Gastroesophageal sphincter (tissue), 4 donors: Measurements from ENCODE around the gene DZANK1. TPM values are rescaled to one million over a fixed set of nuclear protein-coding genes. Genes with fewer than 3 reads are reported as not detected.
"Not testable (repeated sequence)": the region's sequence is repeated elsewhere in the genome, so short reads cannot be mapped to it uniquely, and the experiment has no call there.

Experiments used
- ATAC-seq: fragments of 150-250 bp; one replicate; pipeline ENCODE4 v1.9.1; 2016; ENCODE audit warnings: mild to moderate bottlenecking, moderate library complexity
- H3K27ac ChIP-seq, 4 donors: fragments of 200-600 bp; sonication (generic) in 3 of 4; 1 replicate in 3 of 4; 2 replicates in 1 of 4; pipeline ENCODE4 v1.5.1; 2016 to 2019
- H3K27me3 ChIP-seq: fragments of 200-600 bp; sonication (generic); one replicate; pipeline ENCODE4 v1.5.1; 2019
- H3K36me3 ChIP-seq, 2 donors: fragments of 200-600 bp; sonication (generic); one replicate each; pipeline ENCODE4 v1.5.1; 2019; ENCODE audit warnings: control low read depth in 1 of 2
- H3K4me1 ChIP-seq, 3 donors: fragments of 200-600 bp; sonication (generic); 1 replicate in 2 of 3; 2 replicates in 1 of 3; pipeline ENCODE4 v1.5.1; 2016 to 2019; ENCODE audit warnings: control low read depth in 2 of 3
- H3K4me3 ChIP-seq, 2 donors: fragments of 200-600 bp; sonication (generic); one replicate each; pipeline ENCODE4 v1.5.1; 2019; ENCODE audit warnings: mild to moderate bottlenecking in 1 of 2, moderate library complexity in 1 of 2
- H3K9me3 ChIP-seq, 3 donors: fragments of 200-600 bp; sonication (generic); one replicate each; pipeline ENCODE4 v1.5.1; 2017 to 2019; ENCODE audit warnings: control low read depth in 2 of 3
- CTCF ChIP-seq, 4 experiments: fragments of 200-600 bp in 2 of 4; fragments of 450-650 bp in 2 of 4; sonication (generic) in 1 of 4; IDR thresholded peaks; one replicate each; pipeline ENCODE4 v1.5.1; 2017 to 2019; ENCODE audit warnings: antibody characterized with exemption in 4 of 4, mild to moderate bottlenecking in 2 of 4, moderate library complexity in 2 of 4
- EP300 ChIP-seq: sonication (generic); formaldehyde crosslinking; IDR thresholded peaks from one replicate; pipeline ENCODE4 v1.6.1; 2017; ENCODE audit warnings: antibody characterized with exemption, mild to moderate bottlenecking
- POLR2A ChIP-seq, 2 donors: fragments of 450-650 bp; IDR thresholded peaks; one replicate each; pipeline ENCODE4 v1.6.1; 2017; ENCODE audit warnings: antibody characterized with exemption in 2 of 2, mild to moderate bottlenecking in 2 of 2, moderate library complexity in 1 of 2
- POLR2AphosphoS5 ChIP-seq: sonication (generic); formaldehyde crosslinking; IDR thresholded peaks from one replicate; pipeline ENCODE4 v1.6.1; 2017; ENCODE audit warnings: antibody characterized with exemption
- WGBS, 2 donors: methylation state at CpG; one replicate each; pipeline ENCODE4 v1.1.5; 2018; ENCODE audit warnings: low coverage in 1 of 2; 5-methylcytosine and 5-hydroxymethylcytosine counted together
- total RNA-seq, 4 donors: library from RNA; depleted of rRNA; stranded (reverse); fragments of >200 nt; gene quantifications; one replicate each; pipeline ENCODE4 v1.1.0, GENCODE V29; 2016

The DZANK1 gene
- total RNA-seq, 4 donors from 2014 or later: 1.4 to 2.3 (median 2.0) TPM

GRCh38 chr20:18400460-18400859 lies 66.4 kb downstream of the DZANK1 start:
- Histone ChIP-seq H3K9me3 (peaks cover 0 to 13% (median 0%) of the 10 kb centered on the region in 3 donors), H3K27ac (no peak overlapping the region), H3K4me3 (no peak overlapping the region), H3K4me1 (no peaks in the 10 kb centered on the region), H3K36me3 (peaks cover 0 to 31% of the 10 kb centered on the region in 2 donors), H3K27me3 (no peaks in the 10 kb centered on the region)
- no peak for ATAC-seq
- 100% methylated on average over 2 of the region's 2 CpGs; no CpG with 5 or more reads in 1 of the 2 donors for WGBS, 2 donors
- no peak for TF ChIP-seq POLR2AphosphoS5
- TF ChIP-seq EP300: no peak
- TF ChIP-seq CTCF (IDR thresholded peaks at IDR 0.05): no peak
- TF ChIP-seq POLR2A (IDR thresholded peaks at IDR 0.05): no peak

GRCh38 chr20:18398713-18399112 lies 68.1 kb downstream of the DZANK1 start:
- ATAC-seq, H3K27ac ChIP-seq, H3K4me3 ChIP-seq, H3K4me1 ChIP-seq, H3K27me3 ChIP-seq: not testable (repeated sequence)
- Histone ChIP-seq H3K36me3 (peaks cover 0 to 31% of the 10 kb centered on the region in 2 donors), H3K9me3 (peaks cover 0 to 13% (median 0%) of the 10 kb centered on the region in 3 donors)
- 89 to 96% methylated on average over 5 to 7 of the region's 8 CpGs for WGBS, 2 donors

GRCh38 chr20:18397030-18397429 lies 69.8 kb downstream of the DZANK1 start:
- H3K9me3 ChIP-seq: peaks cover 0 to 11% (median 0%) of the 10 kb centered on the region in 3 donors
- H3K4me3 ChIP-seq: no peak overlapping the region
- TF ChIP-seq POLR2A (IDR thresholded peaks at IDR 0.05) (no peak), POLR2AphosphoS5 (no peak), CTCF (IDR thresholded peaks at IDR 0.05) (no peak), EP300 (no peak)
- peak; percentile 43 for ATAC-seq
- H3K4me1 ChIP-seq: no peaks in the 10 kb centered on the region
- no peak overlapping the region for H3K27ac ChIP-seq
- 37 to 41% methylated on average over 4 of the region's 4 CpGs for WGBS, 2 donors
- peaks cover 0 to 20% of the 10 kb centered on the region in 2 donors for H3K36me3 ChIP-seq
- H3K27me3 ChIP-seq: no peaks in the 10 kb centered on the region

GRCh38 chr20:18395544-18395943 lies 71.3 kb downstream of the DZANK1 start:
- Histone ChIP-seq H3K4me3 (no peak overlapping the region), H3K27ac (no peak overlapping the region), H3K36me3 (peaks cover 0 to 12% of the 10 kb centered on the region in 2 donors), H3K4me1 (no peaks in the 10 kb centered on the region), H3K9me3 (no peaks in the 10 kb centered on the region), H3K27me3 (no peaks in the 10 kb centered on the region)
- 53 to 67% methylated on average over 1 of the region's 1 CpG for WGBS, 2 donors
- no peak for TF ChIP-seq EP300
- TF ChIP-seq POLR2AphosphoS5: no peak
- no peak for TF ChIP-seq POLR2A (IDR thresholded peaks at IDR 0.05)
- no peak for TF ChIP-seq CTCF (IDR thresholded peaks at IDR 0.05)
- ATAC-seq: no peak

- 16 to 24% methylated on average over 3 to 4 of the region's 4 CpGs for WGBS, 2 donors
- no peak for TF ChIP-seq EP300
- TF ChIP-seq CTCF (IDR thresholded peaks at IDR 0.05): no peak
- no peak for TF ChIP-seq POLR2AphosphoS5
- TF ChIP-seq POLR2A (IDR thresholded peaks at IDR 0.05): no peak
Measured at GRCh38 chr20:18394363-18394762, 72.5 kb downstream of the DZANK1 start.

More at GRCh38 chr20:18394363-18394762, 72.5 kb downstream of the DZANK1 start:
- H3K4me3 ChIP-seq: no peak overlapping the region
- H3K27me3 ChIP-seq: no peaks in the 10 kb centered on the region
- H3K4me1 ChIP-seq: no peaks in the 10 kb centered on the region
- H3K9me3 ChIP-seq: no peaks in the 10 kb centered on the region
- no peak for ATAC-seq
- no peak overlapping the region for H3K27ac ChIP-seq
- H3K36me3 ChIP-seq: peaks cover 0 to 23% of the 10 kb centered on the region in 2 donors
